Gastroesophageal sphincter (tissue), 3 donors: ENCODE data around the gene TMEM196.

Experiments used
- EP300 ChIP-seq: sonication (generic); formaldehyde crosslinking; IDR thresholded peaks from one replicate; pipeline ENCODE4 v1.6.1; 2017; ENCODE audit warnings: antibody characterized with exemption, mild to moderate bottlenecking
- POLR2AphosphoS5 ChIP-seq: sonication (generic); formaldehyde crosslinking; IDR thresholded peaks from one replicate; pipeline ENCODE4 v1.6.1; 2017; ENCODE audit warnings: antibody characterized with exemption
- TF ChIP-seq, protein P1 (sequence below), 4 experiments: fragments of 200-600 bp in 2 of 4; fragments of 450-650 bp in 2 of 4; sonication (generic) in 1 of 4; IDR thresholded peaks; one replicate each; pipeline ENCODE4 v1.5.1; 2017 to 2019; ENCODE audit warnings: antibody characterized with exemption in 4 of 4, mild to moderate bottlenecking in 2 of 4, moderate library complexity in 2 of 4

DNA sequence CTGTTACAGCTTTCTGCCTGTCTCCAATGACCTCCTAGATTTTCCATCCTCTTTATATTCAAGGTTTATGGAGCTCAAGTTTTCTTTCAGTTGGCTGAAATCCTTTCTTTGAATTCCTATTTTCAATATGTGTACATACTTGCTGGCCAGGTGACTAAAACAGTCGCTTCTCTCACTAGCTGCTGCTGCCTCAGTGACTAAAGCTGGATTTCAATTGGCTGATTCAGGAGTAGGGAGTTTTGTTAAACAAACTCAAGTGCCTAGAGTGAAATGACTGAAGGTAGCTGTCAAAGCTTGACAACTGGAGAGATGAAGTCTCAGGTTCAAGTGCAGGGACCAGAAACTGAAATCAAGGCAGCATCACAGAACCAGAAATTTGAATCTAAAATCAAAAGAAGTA lies 57.9 kb downstream of the TMEM196 start:
- TF ChIP-seq, protein P1, sequence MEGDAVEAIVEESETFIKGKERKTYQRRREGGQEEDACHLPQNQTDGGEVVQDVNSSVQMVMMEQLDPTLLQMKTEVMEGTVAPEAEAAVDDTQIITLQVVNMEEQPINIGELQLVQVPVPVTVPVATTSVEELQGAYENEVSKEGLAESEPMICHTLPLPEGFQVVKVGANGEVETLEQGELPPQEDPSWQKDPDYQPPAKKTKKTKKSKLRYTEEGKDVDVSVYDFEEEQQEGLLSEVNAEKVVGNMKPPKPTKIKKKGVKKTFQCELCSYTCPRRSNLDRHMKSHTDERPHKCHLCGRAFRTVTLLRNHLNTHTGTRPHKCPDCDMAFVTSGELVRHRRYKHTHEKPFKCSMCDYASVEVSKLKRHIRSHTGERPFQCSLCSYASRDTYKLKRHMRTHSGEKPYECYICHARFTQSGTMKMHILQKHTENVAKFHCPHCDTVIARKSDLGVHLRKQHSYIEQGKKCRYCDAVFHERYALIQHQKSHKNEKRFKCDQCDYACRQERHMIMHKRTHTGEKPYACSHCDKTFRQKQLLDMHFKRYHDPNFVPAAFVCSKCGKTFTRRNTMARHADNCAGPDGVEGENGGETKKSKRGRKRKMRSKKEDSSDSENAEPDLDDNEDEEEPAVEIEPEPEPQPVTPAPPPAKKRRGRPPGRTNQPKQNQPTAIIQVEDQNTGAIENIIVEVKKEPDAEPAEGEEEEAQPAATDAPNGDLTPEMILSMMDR (IDR thresholded peaks at IDR 0.05), result no peak
- no peak for TF ChIP-seq POLR2AphosphoS5
- no peak for TF ChIP-seq EP300
